PFSK-1 (cell line): Measurements from ENCODE around the gene SPATA31C2.

Experiments used
- FOXP2 ChIP-seq: optimal IDR thresholded peaks from 2 replicates; pipeline ENCODE3; 2011; ENCODE audit warnings: borderline replicate concordance, control low read depth, inconsistent platforms; ENCODE audit not compliant: insufficient read depth; ENCODE audit errors: extremely low read length, extremely low read depth
- POLR2AphosphoS5 ChIP-seq: IDR thresholded peaks from 2 replicates; pipeline ENCODE4 v1.6.1; 2012; ENCODE audit warnings: low read depth, mild to moderate bottlenecking, control low read depth, low read length, moderate library complexity
- SIN3A ChIP-seq: IDR thresholded peaks from 2 replicates; pipeline ENCODE4 v1.6.1; 2012; ENCODE audit warnings: mild to moderate bottlenecking, low read length, moderate library complexity, borderline replicate concordance; ENCODE audit not compliant: insufficient read depth
- TAF1 ChIP-seq: IDR thresholded peaks from 2 replicates; pipeline ENCODE4 v1.6.1; 2012; ENCODE audit warnings: low read length, control low read depth, borderline replicate concordance; ENCODE audit not compliant: insufficient read depth
- TF ChIP-seq, protein P1 (sequence below), 2 experiments: IDR thresholded peaks; 2 replicates each; pipeline versions ENCODE4 v1.6.1 to v1.8.0; 2011 to 2012; ENCODE audit warnings: low read depth in 2 of 2, low read length in 2 of 2, control low read depth in 1 of 2, inconsistent platforms in 1 of 2, mild to moderate bottlenecking in 1 of 2, moderate library complexity in 1 of 2; ENCODE audit not compliant: insufficient read depth in 1 of 2

DNA sequence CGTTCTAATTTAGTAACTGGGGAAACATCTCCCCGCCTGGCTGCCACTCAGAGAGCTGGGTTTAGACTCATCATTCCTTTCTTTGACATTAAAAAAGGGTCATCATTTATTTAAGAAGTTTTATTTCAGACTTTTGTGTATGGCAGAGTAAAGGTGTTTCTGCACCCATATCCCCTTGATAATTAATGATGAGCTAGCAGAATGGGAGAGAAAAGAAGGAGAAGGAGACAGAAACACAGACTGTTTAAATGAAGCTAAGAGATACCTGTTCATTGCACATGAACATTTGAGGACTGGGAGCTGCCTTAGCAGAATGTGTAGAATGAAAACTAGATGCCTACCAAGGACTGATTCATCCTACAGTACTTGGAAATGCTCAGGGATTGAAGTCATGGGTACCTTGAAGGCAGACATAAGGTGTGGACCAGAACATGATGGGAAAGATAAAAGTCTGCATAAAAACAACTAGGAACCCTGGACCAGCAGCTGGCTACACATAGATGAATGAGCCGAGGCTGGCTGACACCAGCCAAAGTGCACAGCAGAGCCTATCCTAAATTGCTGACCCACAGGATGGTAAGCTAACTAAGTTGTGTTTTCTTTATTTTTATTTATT is 48.3 kb upstream of the SPATA31C2 start:
- TF ChIP-seq POLR2AphosphoS5 (no peak), SIN3A (no peak), TAF1 (no peak), FOXP2 (no peak)
- TF ChIP-seq, protein P1, sequence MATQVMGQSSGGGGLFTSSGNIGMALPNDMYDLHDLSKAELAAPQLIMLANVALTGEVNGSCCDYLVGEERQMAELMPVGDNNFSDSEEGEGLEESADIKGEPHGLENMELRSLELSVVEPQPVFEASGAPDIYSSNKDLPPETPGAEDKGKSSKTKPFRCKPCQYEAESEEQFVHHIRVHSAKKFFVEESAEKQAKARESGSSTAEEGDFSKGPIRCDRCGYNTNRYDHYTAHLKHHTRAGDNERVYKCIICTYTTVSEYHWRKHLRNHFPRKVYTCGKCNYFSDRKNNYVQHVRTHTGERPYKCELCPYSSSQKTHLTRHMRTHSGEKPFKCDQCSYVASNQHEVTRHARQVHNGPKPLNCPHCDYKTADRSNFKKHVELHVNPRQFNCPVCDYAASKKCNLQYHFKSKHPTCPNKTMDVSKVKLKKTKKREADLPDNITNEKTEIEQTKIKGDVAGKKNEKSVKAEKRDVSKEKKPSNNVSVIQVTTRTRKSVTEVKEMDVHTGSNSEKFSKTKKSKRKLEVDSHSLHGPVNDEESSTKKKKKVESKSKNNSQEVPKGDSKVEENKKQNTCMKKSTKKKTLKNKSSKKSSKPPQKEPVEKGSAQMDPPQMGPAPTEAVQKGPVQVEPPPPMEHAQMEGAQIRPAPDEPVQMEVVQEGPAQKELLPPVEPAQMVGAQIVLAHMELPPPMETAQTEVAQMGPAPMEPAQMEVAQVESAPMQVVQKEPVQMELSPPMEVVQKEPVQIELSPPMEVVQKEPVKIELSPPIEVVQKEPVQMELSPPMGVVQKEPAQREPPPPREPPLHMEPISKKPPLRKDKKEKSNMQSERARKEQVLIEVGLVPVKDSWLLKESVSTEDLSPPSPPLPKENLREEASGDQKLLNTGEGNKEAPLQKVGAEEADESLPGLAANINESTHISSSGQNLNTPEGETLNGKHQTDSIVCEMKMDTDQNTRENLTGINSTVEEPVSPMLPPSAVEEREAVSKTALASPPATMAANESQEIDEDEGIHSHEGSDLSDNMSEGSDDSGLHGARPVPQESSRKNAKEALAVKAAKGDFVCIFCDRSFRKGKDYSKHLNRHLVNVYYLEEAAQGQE (IDR thresholded peaks at IDR 0.05; ENCODE audit: insufficient read depth in 1 of 2, low read depth in 2 of 2, low read length in 2 of 2) = no peak
